Calu3 (cell line): ENCODE data around the gene LBR. TPM values are rescaled to one million over a fixed set of nuclear protein-coding genes. Genes with fewer than 3 reads are reported as not detected.

Experiments used
- BruUV-seq: library from RNA; stranded (reverse); fragments of 400-500 nt; replicated peaks from 2 replicates; lab custom pipeline; 2021; lab: Mats Ljungman, UMichigan
- CTCF ChIA-PET: fragments of 300-600 bp; sonication (Branson Sonifier 250); formaldehyde crosslinking; loops from one replicate; lab custom pipeline; 2022; ENCODE audit warnings: antibody characterized with exemption; lab: Charles Lee
- DNase-seq: peaks from one replicate; pipeline ENCODE4 v3.0.0; 2022
- H3K27ac Mint-ChIP-seq: one replicate; pipeline ENCODE4 v1.8.0; 2022; ENCODE audit warnings: mixed read lengths; ENCODE audit not compliant: unreplicated experiment
- H3K27me3 Mint-ChIP-seq: one replicate; pipeline ENCODE4 v1.8.0; 2022; ENCODE audit warnings: mixed read lengths; ENCODE audit not compliant: unreplicated experiment
- H3K36me3 Mint-ChIP-seq: one replicate; pipeline ENCODE4 v1.8.0; 2022; ENCODE audit warnings: mild to moderate bottlenecking, moderate library complexity, mixed read lengths; ENCODE audit not compliant: insufficient read depth, unreplicated experiment
- H3K4me1 Mint-ChIP-seq: one replicate; pipeline ENCODE4 v1.8.0; 2022; ENCODE audit warnings: mild to moderate bottlenecking, low read depth, mixed read lengths; ENCODE audit not compliant: unreplicated experiment
- H3K4me3 Mint-ChIP-seq: one replicate; pipeline ENCODE4 v1.8.0; 2022; ENCODE audit warnings: mild to moderate bottlenecking, low read depth, moderate library complexity, mixed read lengths; ENCODE audit not compliant: unreplicated experiment
- H3K9me3 Mint-ChIP-seq: one replicate; pipeline ENCODE4 v1.8.0; 2022; ENCODE audit warnings: low read depth, mixed read lengths; ENCODE audit not compliant: unreplicated experiment
- CTCF ChIP-seq: fragments of 200-600 bp; IDR thresholded peaks from one replicate; pipeline ENCODE4 v1.8.0; 2022; ENCODE audit warnings: antibody characterized with exemption; ENCODE audit not compliant: unreplicated experiment
- intact Hi-C: fragments of 100-400 bp; cut with micrococcal nuclease; formaldehyde crosslinking; loops from one replicate; pipeline ENCODE4 v1.10.0; 2022; ENCODE audit not compliant: unreplicated experiment
- total RNA-seq: library from RNA; stranded (reverse); gene quantifications from 2 replicates; pipeline ENCODE4 v1.2.3, GENCODE V29; 2022

The LBR gene
- total RNA-seq, 1 experiment from 2014 or later = 183 TPM

DNA sequence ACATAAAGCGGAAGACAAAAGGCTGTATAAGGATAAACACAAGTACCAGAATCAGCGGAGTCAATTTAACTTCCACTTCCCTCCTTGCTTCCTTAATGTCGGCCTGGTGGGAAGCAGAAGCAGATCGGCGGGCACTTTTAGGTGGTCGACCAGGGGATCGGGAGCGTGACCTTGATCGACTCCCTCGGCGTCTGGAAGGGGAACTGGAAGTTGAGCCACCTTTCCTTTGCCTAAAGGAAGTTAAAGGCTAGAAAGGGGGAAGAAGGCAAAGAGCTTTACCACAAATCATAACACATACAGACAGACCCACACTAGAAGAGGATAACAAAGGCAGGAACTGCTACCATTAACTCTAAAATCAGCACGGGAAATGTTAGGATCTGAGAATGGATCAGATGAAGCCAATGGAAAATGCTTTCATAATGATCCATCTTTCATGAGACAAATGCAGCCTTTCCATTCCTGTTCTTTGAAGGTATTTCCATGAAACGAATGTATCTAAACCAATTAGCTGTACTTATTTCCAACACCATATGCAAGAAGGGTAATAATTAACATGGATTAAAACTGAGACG lies 5.7 kb downstream of the LBR start:
- no peak for TF ChIP-seq CTCF
- Mint-ChIP-seq H3K36me3 (peaks cover 75% of the 10 kb centered on the region), H3K4me3 (peak overlapping the region; percentile 69), H3K4me1 (peaks cover 67% of the 10 kb centered on the region), H3K9me3 (no peaks in the 10 kb centered on the region), H3K27me3 (no peaks in the 10 kb centered on the region), H3K27ac (peak overlapping the region; percentile 84)
- intact Hi-C loops = no loop called here
- no peak for DNase-seq
- no TSS peak for BruUV-seq
- CTCF ChIA-PET = interaction anchor here (0.6 to 0.7 kb wide), 2 partner anchors 20 to 703 kb away, joined by 3 to 4 read pairs; no protein-coding TSS in a partner anchor

DNA sequence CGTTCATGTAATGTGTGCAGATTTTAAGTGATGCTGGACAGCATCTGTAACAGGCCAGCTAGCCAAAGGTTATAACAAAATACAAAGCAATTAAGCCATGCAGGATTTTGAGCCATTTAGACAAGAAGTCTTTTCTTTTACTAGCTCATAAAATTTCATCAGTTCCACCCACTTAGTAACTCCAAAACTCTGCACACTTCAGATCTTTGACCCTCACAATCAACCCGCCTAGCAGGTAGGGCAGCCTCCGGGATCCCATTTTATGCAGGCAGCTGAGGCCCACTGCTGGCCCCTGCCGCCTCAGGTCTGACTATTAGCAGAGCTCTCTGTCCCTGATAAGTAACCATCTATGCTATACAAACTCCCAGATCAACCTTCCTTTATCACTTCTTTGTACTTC lies 9.2 kb downstream of the LBR start:
- Mint-ChIP-seq H3K9me3 (no peaks in the 10 kb centered on the region), H3K4me1 (peaks cover 63% of the 10 kb centered on the region), H3K36me3 (peaks cover 73% of the 10 kb centered on the region), H3K27me3 (no peaks in the 10 kb centered on the region), H3K27ac (peak overlapping the region; percentile 5), H3K4me3 (peak overlapping the region; percentile 0)
- no TSS peak for BruUV-seq
- CTCF ChIA-PET = interaction anchor here (0.5 to 1.0 kb wide), 3 partner anchors 23 to 415 kb away, joined by 3 to 4 read pairs (median 4); no protein-coding TSS in a partner anchor
- intact Hi-C loops = loop anchor here (1.0 kb wide), 1 partner anchor 100 kb away; no protein-coding TSS in a partner anchor
- TF ChIP-seq CTCF = no peak
- DNase-seq = peak; percentile 66

DNA sequence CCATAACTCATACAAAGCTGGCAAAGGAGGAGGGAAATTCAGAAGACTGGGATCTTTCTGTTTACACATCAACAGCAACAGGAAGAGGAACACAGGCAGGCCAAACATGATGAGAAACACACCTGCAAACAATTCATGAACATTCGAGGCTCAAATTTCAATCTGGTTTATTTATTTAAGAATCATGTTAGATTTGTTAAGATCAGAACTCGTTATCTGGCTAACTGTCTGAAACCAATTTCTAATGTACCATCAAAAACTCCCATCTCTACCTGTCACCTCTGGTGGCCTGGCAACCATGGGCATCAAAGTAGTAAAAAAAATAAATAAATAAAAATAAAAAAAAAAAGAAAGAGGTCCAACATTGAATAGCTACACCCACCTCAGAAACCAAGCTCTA lies 9.8 kb downstream of the LBR start:
- BruUV-seq = no TSS peak
- Mint-ChIP-seq H3K4me3 (peak overlapping the region; percentile 0), H3K9me3 (no peaks in the 10 kb centered on the region), H3K36me3 (peaks cover 71% of the 10 kb centered on the region), H3K27me3 (no peaks in the 10 kb centered on the region), H3K4me1 (peaks cover 63% of the 10 kb centered on the region), H3K27ac (peak overlapping the region; percentile 5)
- TF ChIP-seq CTCF = no peak
- CTCF ChIA-PET = interaction anchor here (0.9 to 1.0 kb wide), 2 partner anchors 23 to 99 kb away, joined by 3 to 4 read pairs; no protein-coding TSS in a partner anchor
- DNase-seq = no peak
- intact Hi-C loops = loop anchor here (1.0 kb wide), 1 partner anchor 100 kb away; no protein-coding TSS in a partner anchor

DNA sequence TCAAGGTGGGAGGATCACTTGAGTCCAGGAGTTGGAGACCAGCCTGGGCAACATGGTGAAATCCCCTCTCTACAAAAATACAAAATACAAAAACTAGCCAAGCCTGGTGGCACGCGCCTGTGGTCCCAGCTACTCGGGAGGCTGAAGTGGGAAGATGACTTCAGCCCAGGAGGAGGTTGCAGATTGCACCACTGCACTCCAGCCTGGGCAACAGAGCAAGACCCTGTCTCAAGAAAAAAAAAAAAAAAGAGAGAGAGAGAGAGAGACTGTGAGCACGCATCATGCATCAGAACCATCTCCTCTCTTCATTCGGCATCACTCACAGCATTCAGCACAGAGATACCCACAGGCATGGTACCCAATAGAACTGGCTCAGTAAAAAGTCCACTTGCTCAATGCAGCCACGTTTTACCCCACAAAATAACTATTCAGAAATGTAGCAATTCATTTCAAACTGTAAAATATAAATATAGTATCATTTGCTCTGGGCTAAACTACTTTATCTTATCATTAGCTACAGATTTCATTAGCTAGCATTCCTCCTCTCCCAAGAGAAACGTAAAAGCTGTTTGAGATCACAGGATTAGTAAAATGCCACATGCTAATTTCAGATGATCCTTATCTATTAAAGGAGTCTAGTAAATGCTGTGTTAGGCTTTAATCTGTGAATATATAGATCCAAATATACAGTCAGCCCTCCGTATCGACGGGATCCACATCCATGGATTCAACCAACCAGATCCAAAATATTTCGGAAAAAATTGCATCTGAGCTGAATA lies 11.7 kb downstream of the LBR start:
- CTCF ChIA-PET = interaction anchor here (0.6 kb wide), 1 partner anchor 18 kb away, joined by 4 read pairs; no protein-coding TSS in a partner anchor
- DNase-seq = no peak
- Mint-ChIP-seq H3K9me3 (no peaks in the 10 kb centered on the region), H3K4me1 (peaks cover 60% of the 10 kb centered on the region), H3K27ac (no peak overlapping the region), H3K27me3 (no peaks in the 10 kb centered on the region), H3K4me3 (no peak overlapping the region), H3K36me3 (peaks cover 76% of the 10 kb centered on the region)
- TF ChIP-seq CTCF = no peak
- BruUV-seq = no TSS peak
- intact Hi-C loops = no loop called here
